ENCODE results near the gene ZNF576. TPM values are rescaled to one million over a fixed set of nuclear protein-coding genes. Genes with fewer than 3 reads are reported as not detected.

The ZNF576 gene
- total and polyA plus RNA-seq, 2 donors (not counting 1 experiment from before 2014, with no cell fraction given): 7.9 to 17.3 TPM

DNA sequence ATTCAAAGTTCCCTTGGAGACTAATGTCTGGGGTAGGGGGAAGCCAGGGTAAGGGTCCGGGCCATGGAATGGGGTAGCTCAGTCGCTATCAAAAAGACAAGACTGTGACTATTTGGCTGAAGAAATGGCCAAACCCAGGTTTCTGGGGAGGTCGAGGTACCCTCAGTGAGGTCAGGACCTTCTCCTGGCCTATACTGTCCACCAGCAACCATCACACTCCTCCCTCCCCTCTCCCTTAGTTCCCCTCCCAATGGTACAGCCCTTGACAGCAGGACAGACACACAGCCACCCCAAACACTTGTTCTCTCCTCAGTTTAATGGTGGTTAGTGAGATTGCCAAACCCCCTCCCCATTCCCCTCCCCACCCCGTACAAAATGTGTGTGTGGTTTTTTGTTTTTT lies 25.7 kb downstream of the ZNF576 start:
- Histone ChIP-seq H3K79me2 (ENCODE audit: control insufficient read depth, insufficient read depth, low read length) (peaks cover 8% of the 10 kb centered on the region), H3K27ac (ENCODE audit: low read length in 2 of 2) (no peak overlapping the region), H3K36me3 (replicated peaks in 1 of 2; ENCODE audit: control extremely low read depth in 1 of 2, control insufficient read depth in 1 of 2, extremely low read depth in 1 of 2, insufficient read depth in 2 of 2, low read length in 1 of 2) (no peaks in the 10 kb centered on the region), H3K4me2 (replicated peaks; ENCODE audit: low read depth, low read length, poor library complexity, severe bottlenecking) (no peak overlapping the region), H3K9ac (ENCODE audit: low read length) (no peak overlapping the region), H3K4me3 (ENCODE audit: control extremely low read depth in 1 of 5, extremely low read depth in 1 of 5, insufficient read depth in 1 of 5, low read depth in 2 of 5, low read length in 4 of 5) (no peak overlapping the region), H3K4me1 (ENCODE audit: control insufficient read depth in 2 of 2, insufficient read depth in 2 of 2, low read length in 2 of 2) (peaks cover 20 to 22% of the 10 kb centered on the region in 2 donors), H2AFZ (ENCODE audit: insufficient read depth, low read depth, low read length, poor library complexity, severe bottlenecking) (no peak overlapping the region), H3K9me3 (ENCODE audit: control extremely low read depth in 1 of 3, control insufficient read depth in 2 of 3, insufficient read depth in 1 of 3, low read length in 2 of 3) (peaks cover 0 to 28% (median 0%) of the 10 kb centered on the region in 3 donors), H4K20me1 (ENCODE audit: control insufficient read depth, insufficient read depth, low read length, poor library complexity, severe bottlenecking) (peaks cover 16% of the 10 kb centered on the region), H3K27me3 (replicated peaks in 1 of 4; ENCODE audit: control extremely low read depth in 1 of 4, control insufficient read depth in 3 of 4, insufficient read depth in 4 of 4, low read length in 3 of 4) (peaks cover 0 to 13% (median 3%) of the 10 kb centered on the region in 4 experiments)
- intact Hi-C loops (cut with micrococcal nuclease): no loop called here
- 83% methylated on average over 3 of the region's 4 CpGs for WGBS (ENCODE audit: insufficient coverage)
- DNase-seq: no peak
- CTCF ChIA-PET: interaction anchor here (0.6 to 1.8 kb wide), 2 partner anchors 27 to 65 kb away, joined by 3 to 4 read pairs; no protein-coding TSS in a partner anchor
- ATAC-seq (ENCODE audit: low read depth): no peak
- POLR2A ChIA-PET: interaction anchor here (0.7 kb wide), 1 partner anchor 182 kb away, joined by 3 read pairs; no protein-coding TSS in a partner anchor
- Mint-ChIP-seq H3K4me1 (peaks cover 27% of the 10 kb centered on the region), H3K27ac (no peak overlapping the region), H3K9me3 (ENCODE audit: insufficient read depth) (no peaks in the 10 kb centered on the region), H3K4me3 (no peak overlapping the region), H3K27me3 (peaks cover 10% of the 10 kb centered on the region)
- no peak for TF ChIP-seq EZH2 (IDR thresholded peaks at IDR 0.05; ENCODE audit: borderline replicate concordance, insufficient read depth, low read depth, low read length, poor library complexity, severe bottlenecking)
- TF ChIP-seq, protein P1, sequence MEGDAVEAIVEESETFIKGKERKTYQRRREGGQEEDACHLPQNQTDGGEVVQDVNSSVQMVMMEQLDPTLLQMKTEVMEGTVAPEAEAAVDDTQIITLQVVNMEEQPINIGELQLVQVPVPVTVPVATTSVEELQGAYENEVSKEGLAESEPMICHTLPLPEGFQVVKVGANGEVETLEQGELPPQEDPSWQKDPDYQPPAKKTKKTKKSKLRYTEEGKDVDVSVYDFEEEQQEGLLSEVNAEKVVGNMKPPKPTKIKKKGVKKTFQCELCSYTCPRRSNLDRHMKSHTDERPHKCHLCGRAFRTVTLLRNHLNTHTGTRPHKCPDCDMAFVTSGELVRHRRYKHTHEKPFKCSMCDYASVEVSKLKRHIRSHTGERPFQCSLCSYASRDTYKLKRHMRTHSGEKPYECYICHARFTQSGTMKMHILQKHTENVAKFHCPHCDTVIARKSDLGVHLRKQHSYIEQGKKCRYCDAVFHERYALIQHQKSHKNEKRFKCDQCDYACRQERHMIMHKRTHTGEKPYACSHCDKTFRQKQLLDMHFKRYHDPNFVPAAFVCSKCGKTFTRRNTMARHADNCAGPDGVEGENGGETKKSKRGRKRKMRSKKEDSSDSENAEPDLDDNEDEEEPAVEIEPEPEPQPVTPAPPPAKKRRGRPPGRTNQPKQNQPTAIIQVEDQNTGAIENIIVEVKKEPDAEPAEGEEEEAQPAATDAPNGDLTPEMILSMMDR (IDR thresholded peaks at IDR 0.05): no peak

DNA sequence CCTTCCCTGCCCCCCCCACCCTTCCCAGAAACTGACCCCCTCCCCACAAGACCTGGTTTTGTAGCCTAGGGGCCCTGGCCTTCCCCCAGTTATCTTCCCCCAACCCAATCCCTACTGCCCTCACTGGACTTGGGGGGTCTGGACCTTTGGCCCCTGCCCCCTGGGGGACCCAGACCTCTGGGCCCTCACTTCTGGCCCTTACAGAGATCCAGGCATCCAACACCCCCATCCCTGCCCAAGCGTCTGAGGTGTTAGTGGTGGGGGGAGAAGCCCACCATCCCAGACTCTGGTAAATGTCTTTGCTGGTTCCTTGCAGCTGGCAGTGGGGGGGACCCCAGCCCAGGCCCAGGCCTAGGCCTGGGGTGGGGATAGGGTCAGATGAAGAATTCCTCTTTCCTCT lies 26.6 kb downstream of the ZNF576 start:
- Histone ChIP-seq H3K27me3 (replicated peaks in 1 of 4; ENCODE audit: control extremely low read depth in 1 of 4, control insufficient read depth in 3 of 4, insufficient read depth in 4 of 4, low read length in 3 of 4) (peaks cover 0 to 14% (median 7%) of the 10 kb centered on the region in 4 experiments), H3K79me2 (ENCODE audit: control insufficient read depth, insufficient read depth, low read length) (peaks cover 8% of the 10 kb centered on the region), H2AFZ (ENCODE audit: insufficient read depth, low read depth, low read length, poor library complexity, severe bottlenecking) (no peak overlapping the region), H3K4me2 (replicated peaks; ENCODE audit: low read depth, low read length, poor library complexity, severe bottlenecking) (no peak overlapping the region), H3K4me3 (ENCODE audit: control extremely low read depth in 1 of 5, extremely low read depth in 1 of 5, insufficient read depth in 1 of 5, low read depth in 2 of 5, low read length in 4 of 5) (no peak overlapping the region), H3K4me1 (ENCODE audit: control insufficient read depth in 2 of 2, insufficient read depth in 2 of 2, low read length in 2 of 2) (peaks cover 20 to 22% of the 10 kb centered on the region in 2 donors), H3K9me3 (ENCODE audit: control extremely low read depth in 1 of 3, control insufficient read depth in 2 of 3, insufficient read depth in 1 of 3, low read length in 2 of 3) (peaks cover 0 to 28% (median 0%) of the 10 kb centered on the region in 3 donors), H3K36me3 (replicated peaks in 1 of 2; ENCODE audit: control extremely low read depth in 1 of 2, control insufficient read depth in 1 of 2, extremely low read depth in 1 of 2, insufficient read depth in 2 of 2, low read length in 1 of 2) (no peaks in the 10 kb centered on the region), H3K27ac (ENCODE audit: low read length in 2 of 2) (no peak overlapping the region), H3K9ac (ENCODE audit: low read length) (no peak overlapping the region), H4K20me1 (ENCODE audit: control insufficient read depth, insufficient read depth, low read length, poor library complexity, severe bottlenecking) (peaks cover 16% of the 10 kb centered on the region)
- Mint-ChIP-seq H3K4me1 (peaks cover 29% of the 10 kb centered on the region), H3K27ac (no peak overlapping the region), H3K27me3 (peaks cover 15% of the 10 kb centered on the region), H3K9me3 (ENCODE audit: insufficient read depth) (no peaks in the 10 kb centered on the region), H3K4me3 (no peak overlapping the region)
- ATAC-seq (ENCODE audit: low read depth) (no peak), DNase-seq (no peak)
- no CpG with 5 or more reads among the region's 1 CpG for WGBS (ENCODE audit: insufficient coverage)
- ChIA-PET POLR2A (interaction anchor here (0.7 kb wide), 1 partner anchor 183 kb away, joined by 3 read pairs; no protein-coding TSS in a partner anchor), CTCF (no interaction called here)
- intact Hi-C loops (cut with micrococcal nuclease): no loop called here
- no peak for TF ChIP-seq EZH2 (IDR thresholded peaks at IDR 0.05; ENCODE audit: borderline replicate concordance, insufficient read depth, low read depth, low read length, poor library complexity, severe bottlenecking)
- TF ChIP-seq, protein P1 (IDR thresholded peaks at IDR 0.05): no peak
